Tibial nerve (tissue), 4 donors: ENCODE results near the gene ZNF420.
"Not testable (repeated sequence)": the region's sequence is repeated elsewhere in the genome, so short reads cannot be mapped to it uniquely, and the experiment has no call there.

Experiments
- CTCF ChIP-seq, 5 experiments: fragments of 200-600 bp in 3 of 5; fragments of 450-650 bp in 2 of 5; sonication (generic) in 3 of 5; IDR thresholded peaks; one replicate each; pipeline ENCODE4 v1.5.1; 2016 to 2019; ENCODE audit warnings: antibody characterized with exemption in 5 of 5, mild to moderate bottlenecking in 3 of 5, moderate library complexity in 2 of 5
- EP300 ChIP-seq, 2 donors: sonication (generic); formaldehyde crosslinking; IDR thresholded peaks; one replicate each; pipeline ENCODE4 v1.6.1; 2017; ENCODE audit warnings: antibody characterized with exemption in 2 of 2, mild to moderate bottlenecking in 1 of 2
- POLR2A ChIP-seq, 2 donors: fragments of 450-650 bp; IDR thresholded peaks; one replicate each; pipeline ENCODE4 v1.6.1; 2017; ENCODE audit warnings: antibody characterized with exemption in 2 of 2, mild to moderate bottlenecking in 2 of 2, moderate library complexity in 2 of 2

GRCh38 chr19:37064886-37065285 is 13.3 kb upstream of the ZNF420 start:
- not testable (repeated sequence) for TF ChIP-seq POLR2A, CTCF, EP300 (IDR thresholded peaks at IDR 0.05)
